OCI-LY3 (cell line): ENCODE measurements around the gene THAP6.
"Not testable (repeated sequence)": the region's sequence is repeated elsewhere in the genome, so short reads cannot be mapped to it uniquely, and the experiment has no call there.

Source experiments
- CTCF ChIP-seq: fragments of 200-600, 300-600 bp; sonication (generic); IDR thresholded peaks from 2 replicates; pipeline ENCODE4 v1.5.1; 2014; ENCODE audit warnings: antibody characterized with exemption, low read length, low read depth
- EZH2phosphoT487 ChIP-seq: fragments of 200-600 bp; shearing (Covaris generic); IDR thresholded peaks from 2 replicates; pipeline ENCODE4 v1.6.1; 2018; ENCODE audit warnings: antibody characterized with exemption, mixed run types, low read depth

DNA sequence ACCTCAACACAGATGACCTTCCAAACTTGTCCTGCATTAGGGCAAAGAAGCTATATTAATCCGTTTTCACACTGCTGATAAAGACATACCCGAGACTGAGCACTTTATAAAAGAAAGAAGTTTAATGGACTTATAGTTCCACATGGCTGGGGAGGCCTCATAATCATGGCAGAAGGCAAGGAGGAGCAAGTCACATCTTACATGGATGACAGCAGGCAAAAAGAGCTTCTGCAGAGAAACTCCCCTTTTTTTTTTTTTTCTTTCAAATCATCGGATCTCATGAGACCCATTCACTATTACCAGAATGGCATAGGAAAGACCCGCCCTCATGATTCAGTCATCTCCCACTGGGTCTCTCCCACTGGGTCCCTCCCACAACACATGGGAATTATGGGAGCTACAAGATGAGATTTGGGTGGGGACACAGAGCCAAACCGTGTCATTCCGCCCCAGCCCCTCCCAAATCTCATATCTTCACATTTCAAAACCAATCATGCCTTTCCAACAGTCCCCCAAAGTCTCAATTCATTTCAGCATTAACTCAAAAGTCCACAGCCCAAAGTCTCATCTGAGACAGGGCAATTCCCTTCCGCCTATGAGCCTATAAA is 17.4 kb downstream of the THAP6 start:
- not testable (repeated sequence) for TF ChIP-seq CTCF, EZH2phosphoT487
